Tibial nerve (tissue), 4 donors: ENCODE data around the gene CAMK1D.

Experiments
- EP300 ChIP-seq, 2 donors: sonication (generic); formaldehyde crosslinking; IDR thresholded peaks; one replicate each; pipeline ENCODE4 v1.6.1; 2017; ENCODE audit warnings: antibody characterized with exemption in 2 of 2, mild to moderate bottlenecking in 1 of 2
- POLR2A ChIP-seq, 2 donors: fragments of 450-650 bp; IDR thresholded peaks; one replicate each; pipeline ENCODE4 v1.6.1; 2017; ENCODE audit warnings: antibody characterized with exemption in 2 of 2, mild to moderate bottlenecking in 2 of 2, moderate library complexity in 2 of 2
- TF ChIP-seq, protein P1 (sequence below), 5 experiments: fragments of 200-600 bp in 3 of 5; fragments of 450-650 bp in 2 of 5; sonication (generic) in 3 of 5; IDR thresholded peaks; one replicate each; pipeline ENCODE4 v1.5.1; 2016 to 2019; ENCODE audit warnings: antibody characterized with exemption in 5 of 5, mild to moderate bottlenecking in 3 of 5, moderate library complexity in 2 of 5

DNA sequence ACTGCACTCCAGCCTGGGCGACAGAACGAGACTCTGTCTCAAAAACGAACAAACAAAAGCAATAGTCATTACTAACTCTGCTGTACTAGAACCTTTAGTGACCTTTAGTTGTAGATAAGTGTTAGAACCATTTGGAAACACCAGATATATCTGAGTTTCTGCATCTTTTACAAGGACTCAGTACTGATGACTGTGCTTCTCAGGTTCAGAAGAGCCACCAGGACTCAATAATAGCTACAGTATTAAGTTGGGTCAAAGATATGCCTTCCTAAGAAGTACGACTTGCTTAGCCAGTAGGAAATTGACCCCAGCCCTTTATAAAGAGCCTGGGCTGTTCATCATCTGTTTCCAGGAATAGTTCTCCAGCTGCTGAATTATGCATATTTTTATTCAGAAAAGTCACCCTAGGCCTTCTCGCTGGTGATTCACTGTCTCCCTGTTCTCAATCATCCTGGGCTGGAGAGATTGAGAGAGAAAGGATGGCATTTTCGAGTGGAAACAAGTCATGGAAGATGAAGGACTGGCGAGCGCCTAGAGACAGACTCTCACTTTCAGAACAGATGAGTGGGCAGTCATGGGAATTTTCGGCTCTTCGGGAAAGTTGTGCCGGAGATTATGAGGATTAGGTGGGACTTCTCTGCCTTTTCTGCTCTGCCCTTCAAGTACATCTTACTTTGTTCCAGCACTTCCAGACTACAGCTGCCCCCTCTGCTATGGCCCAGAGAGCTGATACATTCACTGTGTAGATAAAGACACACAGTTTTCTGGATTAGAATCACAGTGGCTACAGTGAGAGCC is 336.1 kb downstream of the CAMK1D start:
- TF ChIP-seq, protein P1, sequence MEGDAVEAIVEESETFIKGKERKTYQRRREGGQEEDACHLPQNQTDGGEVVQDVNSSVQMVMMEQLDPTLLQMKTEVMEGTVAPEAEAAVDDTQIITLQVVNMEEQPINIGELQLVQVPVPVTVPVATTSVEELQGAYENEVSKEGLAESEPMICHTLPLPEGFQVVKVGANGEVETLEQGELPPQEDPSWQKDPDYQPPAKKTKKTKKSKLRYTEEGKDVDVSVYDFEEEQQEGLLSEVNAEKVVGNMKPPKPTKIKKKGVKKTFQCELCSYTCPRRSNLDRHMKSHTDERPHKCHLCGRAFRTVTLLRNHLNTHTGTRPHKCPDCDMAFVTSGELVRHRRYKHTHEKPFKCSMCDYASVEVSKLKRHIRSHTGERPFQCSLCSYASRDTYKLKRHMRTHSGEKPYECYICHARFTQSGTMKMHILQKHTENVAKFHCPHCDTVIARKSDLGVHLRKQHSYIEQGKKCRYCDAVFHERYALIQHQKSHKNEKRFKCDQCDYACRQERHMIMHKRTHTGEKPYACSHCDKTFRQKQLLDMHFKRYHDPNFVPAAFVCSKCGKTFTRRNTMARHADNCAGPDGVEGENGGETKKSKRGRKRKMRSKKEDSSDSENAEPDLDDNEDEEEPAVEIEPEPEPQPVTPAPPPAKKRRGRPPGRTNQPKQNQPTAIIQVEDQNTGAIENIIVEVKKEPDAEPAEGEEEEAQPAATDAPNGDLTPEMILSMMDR (IDR thresholded peaks at IDR 0.05), result no peak
- TF ChIP-seq EP300 (IDR thresholded peaks at IDR 0.05) (no peak), POLR2A (IDR thresholded peaks at IDR 0.05) (no peak)
